Measurements from ENCODE around the gene THSD1.
"Not testable (repeated sequence)": the region's sequence is repeated elsewhere in the genome, so short reads cannot be mapped to it uniquely, and the experiment has no call there.

Gene THSD1

DNA sequence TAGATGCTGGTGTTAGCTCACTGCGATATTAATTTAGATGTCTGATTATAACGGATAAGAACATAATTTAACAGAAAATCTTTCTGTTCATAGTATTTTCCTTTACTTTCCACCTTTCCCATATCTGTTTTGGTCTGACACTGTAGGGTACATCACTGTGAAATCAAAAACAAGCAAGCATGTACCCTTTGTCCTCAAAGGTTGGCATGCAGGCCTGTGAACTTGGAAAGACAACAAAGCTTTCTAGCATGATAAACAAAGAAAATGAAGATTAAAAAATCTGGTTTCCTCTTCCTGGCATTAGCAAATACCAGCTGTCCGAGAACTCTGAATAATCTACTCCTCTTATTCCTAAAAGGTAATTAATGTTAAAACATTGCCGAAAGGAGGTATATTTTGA lies 31.6 kb downstream of the THSD1 start:
- no peaks in the 10 kb centered on the region for H3K27me3 ChIP-seq (ENCODE audit: control insufficient read depth, insufficient read depth, low read length)
- H3K4me3 ChIP-seq (ENCODE audit: low read length), result no peak overlapping the region

GRCh38 chr13:52373277-52373676 lies 32.7 kb downstream of the THSD1 start:
- not testable (repeated sequence) for H3K9me3 ChIP-seq (ENCODE audit: control insufficient read depth, low read length)

More for the DNA sequence above, 31.6 kb downstream of the THSD1 start:
- H3K36me3 ChIP-seq (ENCODE audit: control insufficient read depth, insufficient read depth, low read length), result no peaks in the 10 kb centered on the region
- no peak overlapping the region for H3K9ac ChIP-seq (ENCODE audit: low read length)
- H3K4me1 ChIP-seq (ENCODE audit: control insufficient read depth, insufficient read depth, low read length), result no peaks in the 10 kb centered on the region
- no peaks in the 10 kb centered on the region for H3K9me3 ChIP-seq (ENCODE audit: control insufficient read depth, low read length)

DNA sequence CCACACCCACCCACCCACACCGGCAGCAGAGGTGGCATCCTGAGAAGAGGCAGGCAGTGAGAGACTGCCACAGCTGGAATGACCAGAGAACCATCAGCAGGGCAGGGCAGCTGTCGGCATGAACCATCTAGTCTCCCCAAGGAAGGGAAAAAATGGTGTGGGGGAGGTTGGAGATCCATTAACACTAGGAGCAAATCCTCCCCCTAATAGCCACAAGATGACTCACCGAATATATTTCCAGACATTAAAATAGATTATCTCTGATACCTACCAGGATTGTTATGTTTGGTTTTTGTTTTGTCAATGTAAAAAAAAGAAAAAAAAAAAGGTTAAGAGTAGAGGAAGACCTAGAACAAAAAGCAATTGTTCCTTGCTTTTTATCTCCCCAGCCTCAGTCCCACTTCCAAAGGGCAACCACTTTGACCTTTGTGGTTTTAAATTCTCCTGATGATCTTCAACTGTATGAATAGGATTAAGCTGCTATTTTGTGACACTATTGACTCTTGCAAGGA lies 34.2 kb downstream of the THSD1 start:
- H3K4me1 ChIP-seq (ENCODE audit: control insufficient read depth, insufficient read depth, low read length), result no peaks in the 10 kb centered on the region
- H3K9ac ChIP-seq (ENCODE audit: low read length), result no peak overlapping the region
- no peaks in the 10 kb centered on the region for H3K27me3 ChIP-seq (ENCODE audit: control insufficient read depth, insufficient read depth, low read length)
- H3K9me3 ChIP-seq (ENCODE audit: control insufficient read depth, low read length), result no peaks in the 10 kb centered on the region
- H3K36me3 ChIP-seq (ENCODE audit: control insufficient read depth, insufficient read depth, low read length), result no peaks in the 10 kb centered on the region
- no peak overlapping the region for H3K4me3 ChIP-seq (ENCODE audit: low read length)

More at GRCh38 chr13:52373277-52373676, 32.7 kb downstream of the THSD1 start:
- H3K9ac ChIP-seq (ENCODE audit: low read length); H3K4me3 ChIP-seq (ENCODE audit: low read length); H3K27me3 ChIP-seq (ENCODE audit: control insufficient read depth, insufficient read depth, low read length); H3K4me1 ChIP-seq (ENCODE audit: control insufficient read depth, insufficient read depth, low read length); H3K36me3 ChIP-seq (ENCODE audit: control insufficient read depth, insufficient read depth, low read length): not testable (repeated sequence)

DNA sequence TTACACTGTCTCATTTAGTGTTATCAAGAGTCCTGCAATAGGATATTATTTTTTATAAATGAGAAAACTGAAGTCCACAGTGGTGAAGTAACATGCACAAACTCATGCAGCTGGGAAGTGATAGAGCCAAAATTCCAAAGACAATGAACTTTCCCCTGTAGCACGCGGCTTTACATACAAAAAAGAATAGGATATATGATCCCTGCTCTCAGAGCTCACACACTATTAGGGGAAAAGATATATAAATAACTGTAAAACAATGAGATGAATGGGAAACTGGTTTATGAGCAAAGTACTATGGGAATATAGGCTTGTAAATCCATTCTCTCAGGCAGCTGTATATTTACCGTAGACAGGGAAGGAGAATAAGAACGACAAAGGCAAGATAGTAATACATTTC lies 39.7 kb downstream of the THSD1 start:
- Histone ChIP-seq H3K4me3 (ENCODE audit: low read length) (no peak overlapping the region), H3K4me1 (ENCODE audit: control insufficient read depth, insufficient read depth, low read length) (no peaks in the 10 kb centered on the region), H3K9me3 (ENCODE audit: control insufficient read depth, low read length) (no peaks in the 10 kb centered on the region), H3K9ac (ENCODE audit: low read length) (no peak overlapping the region), H3K36me3 (ENCODE audit: control insufficient read depth, insufficient read depth, low read length) (no peaks in the 10 kb centered on the region), H3K27me3 (ENCODE audit: control insufficient read depth, insufficient read depth, low read length) (no peaks in the 10 kb centered on the region)

DNA sequence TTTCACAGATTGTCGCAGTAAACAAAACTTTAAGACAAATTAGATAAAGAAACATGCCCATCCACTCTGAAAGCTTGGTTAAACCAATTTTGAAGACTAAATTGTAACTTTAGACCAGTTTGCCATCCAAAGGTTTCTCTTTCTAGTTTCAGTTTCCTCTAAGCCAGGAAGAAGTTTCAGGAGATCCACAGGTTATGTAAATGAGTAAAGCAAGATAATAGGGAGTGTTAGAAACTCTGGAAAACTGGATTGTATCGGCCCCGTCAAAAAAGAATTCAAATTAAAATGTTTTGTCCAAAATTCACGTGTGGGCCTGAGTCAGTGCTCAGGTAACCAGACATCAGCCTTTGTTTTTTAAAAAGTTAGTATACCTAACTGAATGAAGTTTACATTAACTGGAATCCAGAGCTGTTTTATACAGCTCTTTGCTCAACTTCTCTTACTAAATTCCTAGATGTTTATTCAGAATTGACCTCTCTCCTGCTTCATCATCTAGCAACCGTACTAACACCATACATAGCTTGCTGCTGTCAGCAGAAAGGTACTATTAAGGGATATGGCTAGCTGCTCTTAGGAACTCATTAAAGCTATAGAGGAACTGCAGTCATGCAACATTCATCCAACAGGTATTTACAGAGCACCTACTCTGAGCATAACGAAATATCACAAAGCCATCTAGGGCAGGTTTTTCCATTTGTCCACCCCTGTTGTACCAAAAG lies 43.6 kb downstream of the THSD1 start:
- H3K4me1 ChIP-seq (ENCODE audit: control insufficient read depth, insufficient read depth, low read length); H3K4me3 ChIP-seq (ENCODE audit: low read length); H3K9ac ChIP-seq (ENCODE audit: low read length); H3K36me3 ChIP-seq (ENCODE audit: control insufficient read depth, insufficient read depth, low read length); H3K9me3 ChIP-seq (ENCODE audit: control insufficient read depth, low read length); H3K27me3 ChIP-seq (ENCODE audit: control insufficient read depth, insufficient read depth, low read length): not testable (repeated sequence)

GRCh38 chr13:52361225-52361624 lies 44.7 kb downstream of the THSD1 start:
- Histone ChIP-seq H3K9ac (ENCODE audit: low read length) (no peak overlapping the region), H3K9me3 (ENCODE audit: control insufficient read depth, low read length) (no peaks in the 10 kb centered on the region), H3K4me1 (ENCODE audit: control insufficient read depth, insufficient read depth, low read length) (no peaks in the 10 kb centered on the region), H3K4me3 (ENCODE audit: low read length) (no peak overlapping the region), H3K36me3 (ENCODE audit: control insufficient read depth, insufficient read depth, low read length) (no peaks in the 10 kb centered on the region), H3K27me3 (ENCODE audit: control insufficient read depth, insufficient read depth, low read length) (no peaks in the 10 kb centered on the region)

DNA sequence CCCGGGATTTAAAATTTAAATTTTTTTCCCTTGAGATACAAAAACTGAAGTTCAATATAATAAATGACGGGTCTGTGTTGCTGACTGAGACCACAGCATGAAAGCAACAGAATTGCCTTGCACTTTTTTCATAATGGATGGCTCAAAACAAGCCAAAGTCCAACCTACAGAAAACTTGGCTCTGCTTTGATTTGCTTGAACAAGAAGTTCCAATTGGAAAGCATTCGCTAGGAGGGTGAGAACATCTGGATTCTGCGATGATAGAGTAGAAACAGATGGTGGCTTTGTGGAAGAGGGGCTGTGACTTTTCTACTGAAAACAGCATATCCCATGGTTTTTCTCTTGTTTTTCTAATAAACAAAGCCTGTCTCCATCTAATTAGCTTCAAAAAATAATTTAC lies 46.4 kb downstream of the THSD1 start:
- H3K4me1 ChIP-seq (ENCODE audit: control insufficient read depth, insufficient read depth, low read length), result no peaks in the 10 kb centered on the region
- H3K36me3 ChIP-seq (ENCODE audit: control insufficient read depth, insufficient read depth, low read length), result no peaks in the 10 kb centered on the region
- H3K4me3 ChIP-seq (ENCODE audit: low read length), result no peak overlapping the region
- H3K9me3 ChIP-seq (ENCODE audit: control insufficient read depth, low read length), result no peaks in the 10 kb centered on the region
- H3K9ac ChIP-seq (ENCODE audit: low read length), result no peak overlapping the region
- H3K27me3 ChIP-seq (ENCODE audit: control insufficient read depth, insufficient read depth, low read length), result no peaks in the 10 kb centered on the region

DNA sequence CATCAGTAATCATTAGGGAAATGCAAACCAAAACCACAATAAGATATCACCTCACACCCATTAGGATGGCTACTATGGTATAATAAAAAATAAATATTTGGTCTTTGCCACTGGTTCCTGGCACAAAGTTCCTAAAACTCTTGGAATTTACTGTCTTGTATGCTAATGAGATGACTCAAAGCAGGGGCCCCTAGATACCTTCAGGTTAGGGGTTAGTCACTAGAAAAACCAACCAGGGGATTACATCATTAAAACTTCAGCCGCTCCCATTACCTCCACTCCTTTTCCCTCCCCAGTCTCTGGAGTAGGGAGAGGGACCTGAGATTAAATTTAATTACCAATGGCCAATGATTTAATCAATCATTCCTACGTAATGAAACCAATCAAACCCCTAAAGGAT lies 49.6 kb downstream of the THSD1 start:
- H3K4me3 ChIP-seq (ENCODE audit: low read length), result no peak overlapping the region
- no peaks in the 10 kb centered on the region for H3K27me3 ChIP-seq (ENCODE audit: control insufficient read depth, insufficient read depth, low read length)
- no peaks in the 10 kb centered on the region for H3K4me1 ChIP-seq (ENCODE audit: control insufficient read depth, insufficient read depth, low read length)
- no peaks in the 10 kb centered on the region for H3K9me3 ChIP-seq (ENCODE audit: control insufficient read depth, low read length)
- no peaks in the 10 kb centered on the region for H3K36me3 ChIP-seq (ENCODE audit: control insufficient read depth, insufficient read depth, low read length)
- no peak overlapping the region for H3K9ac ChIP-seq (ENCODE audit: low read length)

- H3K36me3 ChIP-seq (ENCODE audit: control insufficient read depth, insufficient read depth, low read length), result no peaks in the 10 kb centered on the region
- no peaks in the 10 kb centered on the region for H3K27me3 ChIP-seq (ENCODE audit: control insufficient read depth, insufficient read depth, low read length)
- H3K9ac ChIP-seq (ENCODE audit: low read length), result no peak overlapping the region
- no peaks in the 10 kb centered on the region for H3K9me3 ChIP-seq (ENCODE audit: control insufficient read depth, low read length)
- no peak overlapping the region for H3K4me3 ChIP-seq (ENCODE audit: low read length)
- H3K4me1 ChIP-seq (ENCODE audit: control insufficient read depth, insufficient read depth, low read length), result no peaks in the 10 kb centered on the region
These were observed 52.8 kb downstream of the THSD1 start for GRCh38 chr13:52353193-52353592.

DNA sequence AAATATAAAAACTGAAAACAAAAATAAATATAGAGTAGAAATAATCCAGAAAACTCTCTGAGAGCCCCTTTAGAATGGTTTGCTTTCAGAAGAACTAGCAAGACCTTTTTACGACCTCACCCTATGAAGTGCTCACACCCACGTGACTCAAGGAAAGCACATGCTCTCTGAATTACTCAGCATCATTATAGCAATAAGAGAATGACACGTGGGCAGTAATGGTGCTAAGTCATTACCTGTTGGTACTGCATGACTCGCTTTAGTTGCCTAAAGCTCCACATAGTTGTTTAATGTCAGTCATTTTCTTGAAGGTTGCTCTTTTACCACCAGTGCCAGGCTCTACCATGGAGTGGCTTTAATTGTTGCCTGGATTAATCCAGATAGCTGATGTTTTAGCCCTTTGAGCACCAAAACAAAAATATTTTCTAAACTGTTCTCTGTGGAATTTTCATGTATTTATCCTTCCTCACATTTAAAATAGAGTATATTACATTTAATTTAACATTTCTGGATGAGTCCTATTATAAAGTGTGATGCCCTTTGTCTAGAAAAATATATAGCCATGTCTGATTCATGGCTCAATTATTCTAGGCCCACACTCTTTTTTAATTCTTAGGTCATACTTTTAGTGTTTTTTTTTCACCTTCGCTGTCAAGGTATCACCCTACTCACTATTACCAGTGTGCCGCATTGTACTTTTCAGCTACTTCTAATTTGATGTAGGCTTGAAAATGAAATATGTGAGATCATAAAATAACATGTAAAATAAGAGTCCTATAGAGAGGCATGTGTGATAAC lies 56.8 kb downstream of the THSD1 start:
- no peaks in the 10 kb centered on the region for H3K9me3 ChIP-seq (ENCODE audit: control insufficient read depth, low read length)
- H3K27me3 ChIP-seq (ENCODE audit: control insufficient read depth, insufficient read depth, low read length), result no peaks in the 10 kb centered on the region
- H3K4me3 ChIP-seq (ENCODE audit: low read length), result no peak overlapping the region
- no peak overlapping the region for H3K9ac ChIP-seq (ENCODE audit: low read length)
- H3K36me3 ChIP-seq (ENCODE audit: control insufficient read depth, insufficient read depth, low read length), result no peaks in the 10 kb centered on the region
- H3K4me1 ChIP-seq (ENCODE audit: control insufficient read depth, insufficient read depth, low read length), result no peaks in the 10 kb centered on the region

DNA sequence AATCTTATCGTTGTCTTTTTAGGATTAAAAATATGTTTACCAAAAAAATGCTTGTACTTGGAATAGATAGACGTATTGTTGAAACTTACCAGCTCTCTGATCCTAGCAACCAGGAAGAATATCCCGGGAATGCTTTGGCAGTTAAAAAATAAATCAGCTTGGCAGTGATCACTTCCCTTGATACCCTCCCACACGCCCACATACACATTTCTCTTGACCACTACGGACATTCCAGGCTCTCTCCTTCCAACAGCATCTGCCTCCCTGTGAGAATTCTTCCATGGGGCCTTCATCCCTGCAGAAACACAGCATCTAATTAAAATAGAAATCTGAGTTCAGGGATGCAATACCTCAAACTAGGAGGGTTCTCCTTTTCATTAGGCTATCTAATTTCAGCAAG lies 57.9 kb downstream of the THSD1 start:
- Histone ChIP-seq H3K4me1 (ENCODE audit: control insufficient read depth, insufficient read depth, low read length) (no peaks in the 10 kb centered on the region), H3K9me3 (ENCODE audit: control insufficient read depth, low read length) (no peaks in the 10 kb centered on the region), H3K9ac (ENCODE audit: low read length) (no peak overlapping the region), H3K36me3 (ENCODE audit: control insufficient read depth, insufficient read depth, low read length) (no peaks in the 10 kb centered on the region), H3K4me3 (ENCODE audit: low read length) (no peak overlapping the region), H3K27me3 (ENCODE audit: control insufficient read depth, insufficient read depth, low read length) (no peaks in the 10 kb centered on the region)

DNA sequence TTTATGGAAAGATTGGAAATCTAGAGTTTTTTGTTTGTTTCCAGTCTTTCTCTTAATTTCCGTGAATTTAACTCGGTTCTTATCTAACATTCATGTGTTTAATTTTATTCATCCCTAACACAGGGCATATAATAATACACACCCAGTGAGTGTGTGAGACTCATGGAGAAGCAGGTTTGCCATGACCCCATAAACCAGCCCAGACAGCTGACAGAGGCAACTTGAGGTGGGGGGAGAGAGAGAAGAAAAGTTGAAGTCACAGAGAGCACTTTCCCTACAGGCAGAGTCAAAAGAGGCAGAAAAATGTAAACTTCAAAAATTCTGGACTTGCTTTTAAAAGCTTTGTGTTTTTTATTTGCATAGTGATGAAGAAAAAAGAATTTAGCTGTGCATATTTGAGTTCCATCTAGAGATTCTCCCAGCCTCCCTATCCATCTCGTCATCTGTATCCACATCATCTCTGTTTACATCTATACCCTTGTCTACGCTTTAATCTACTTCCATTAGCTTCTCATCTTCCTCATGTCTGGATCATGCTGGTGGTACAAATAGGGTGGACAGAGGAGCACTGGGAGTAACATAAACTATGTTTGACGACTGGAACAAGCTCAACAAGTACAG lies 60.2 kb downstream of the THSD1 start:
- no peaks in the 10 kb centered on the region for H3K9me3 ChIP-seq (ENCODE audit: control insufficient read depth, low read length)
- no peaks in the 10 kb centered on the region for H3K27me3 ChIP-seq (ENCODE audit: control insufficient read depth, insufficient read depth, low read length)
- no peak overlapping the region for H3K4me3 ChIP-seq (ENCODE audit: low read length)
- no peaks in the 10 kb centered on the region for H3K4me1 ChIP-seq (ENCODE audit: control insufficient read depth, insufficient read depth, low read length)
- no peak overlapping the region for H3K9ac ChIP-seq (ENCODE audit: low read length)
- no peaks in the 10 kb centered on the region for H3K36me3 ChIP-seq (ENCODE audit: control insufficient read depth, insufficient read depth, low read length)
